SU-DHL-6 (cell line): Measurements from ENCODE around the gene SETDB2.

Source experiments
- H2AFZ ChIP-seq: fragments of 200-600 bp; sonication (generic); 2 replicates; pipeline ENCODE4 v1.6.1; 2014; ENCODE audit warnings: low read depth, mild to moderate bottlenecking, moderate library complexity, mixed read lengths, antibody characterized with exemption, low read length; ENCODE audit not compliant: severe bottlenecking
- H3F3A ChIP-seq: fragments of 200-600 bp; shearing (Covaris generic); 2 replicates; pipeline ENCODE4 v1.6.0; 2016; ENCODE audit warnings: antibody characterized with exemption, mild to moderate bottlenecking; ENCODE audit not compliant: insufficient read depth
- H3K27ac ChIP-seq: fragments of 200-600 bp; sonication (generic); 2 replicates; pipeline ENCODE4 v1.5.1; 2016; ENCODE audit warnings: low read depth, mild to moderate bottlenecking, low read length, moderate library complexity, mixed read lengths
- H3K27me3 ChIP-seq: fragments of 200-600 bp; sonication (generic), shearing (Covaris generic); 2 replicates; pipeline ENCODE4 v1.6.0; 2014; ENCODE audit warnings: mild to moderate bottlenecking, low read length
- H3K36me3 ChIP-seq: fragments of 200-600 bp; sonication (generic); 2 replicates; pipeline ENCODE4 v1.6.1; 2014; ENCODE audit warnings: mild to moderate bottlenecking, low read length, mixed read lengths
- H3K4me2 ChIP-seq: fragments of 300-600, 200-600 bp; shearing (Covaris generic), sonication (generic); 2 replicates; pipeline ENCODE4 v1.6.0; 2014; ENCODE audit warnings: low read length, low read depth, mild to moderate bottlenecking; ENCODE audit not compliant: poor library complexity, severe bottlenecking
- H3K4me3 ChIP-seq: fragments of 200-600 bp; sonication (generic); 2 replicates; pipeline ENCODE4 v1.5.1; 2014; ENCODE audit warnings: antibody characterized with exemption, low read length, mild to moderate bottlenecking, mixed read lengths; ENCODE audit not compliant: insufficient read depth, poor library complexity, severe bottlenecking
- H3K79me2 ChIP-seq: fragments of 200-600 bp; sonication (generic); 2 replicates; pipeline ENCODE4 v1.6.1; 2014; ENCODE audit warnings: mild to moderate bottlenecking, low read length, moderate library complexity; ENCODE audit not compliant: insufficient read depth
- H3K9ac ChIP-seq: fragments of 200-600 bp; sonication (generic); 2 replicates; pipeline ENCODE4 v1.7.0; 2014; ENCODE audit warnings: mild to moderate bottlenecking, low read length
- H3K9me2 ChIP-seq: fragments of 200-600 bp; sonication (generic); replicated peaks from 2 replicates; pipeline ENCODE4 v1.6.1; 2014; ENCODE audit warnings: low read length; ENCODE audit not compliant: insufficient read depth
- H3K9me3 ChIP-seq: fragments of 200-600 bp; sonication (generic); 2 replicates; pipeline ENCODE4 v1.6.1; 2014; ENCODE audit warnings: low read length, mixed read lengths; ENCODE audit not compliant: insufficient read depth
- H4K20me1 ChIP-seq: fragments of 200-600 bp; sonication (generic); 2 replicates; pipeline ENCODE4 v1.6.1; 2014; ENCODE audit warnings: low read depth, mild to moderate bottlenecking, antibody characterized with exemption, low read length, moderate library complexity, mixed read lengths
- EZH2phosphoT487 ChIP-seq: fragments of 200-600 bp; sonication (generic), shearing (Covaris generic); conservative IDR thresholded peaks from 2 replicates; pipeline ENCODE4 v1.6.1; 2018; ENCODE audit warnings: mild to moderate bottlenecking, antibody characterized with exemption, low read length, moderate library complexity, mixed read lengths
- TF ChIP-seq, protein P1 (sequence below): fragments of 200-600 bp; sonication (generic); IDR thresholded peaks from one replicate; pipeline ENCODE4 v1.5.1; 2017; ENCODE audit warnings: antibody characterized with exemption, mild to moderate bottlenecking, low read length, moderate library complexity; ENCODE audit not compliant: insufficient read depth, poor library complexity, severe bottlenecking

Gene SETDB2

DNA sequence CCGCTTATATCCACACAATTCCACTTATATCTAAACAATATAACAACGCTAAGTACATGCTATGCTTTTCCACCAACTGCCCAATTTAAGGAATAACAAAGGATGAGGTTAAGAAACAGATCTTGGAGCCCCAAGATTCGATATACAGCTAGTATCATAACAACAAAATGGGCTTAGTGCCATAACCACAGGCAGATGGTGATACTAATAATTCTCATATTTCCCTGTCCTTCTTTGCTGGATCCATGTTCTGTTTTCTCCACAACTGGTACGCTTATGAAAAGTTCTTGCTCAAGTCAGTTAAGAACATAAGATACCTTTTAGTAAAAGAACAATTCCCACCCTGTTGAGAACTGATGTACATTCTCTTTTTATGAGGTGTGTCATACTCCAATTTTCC lies 34.1 kb upstream of the SETDB2 start:
- Histone ChIP-seq H4K20me1 (no peaks in the 10 kb centered on the region), H3K9me2 (no peaks in the 10 kb centered on the region), H3K27me3 (no peaks in the 10 kb centered on the region), H3K36me3 (no peaks in the 10 kb centered on the region), H3K9ac (no peak overlapping the region), H3K27ac (no peak overlapping the region), H3K9me3 (no peaks in the 10 kb centered on the region), H3K79me2 (no peaks in the 10 kb centered on the region), H3K4me3 (no peak overlapping the region), H2AFZ (no peak overlapping the region), H3F3A (no peaks in the 10 kb centered on the region), H3K4me2 (no peak overlapping the region)
- TF ChIP-seq EZH2phosphoT487, result no peak
- TF ChIP-seq, protein P1, sequence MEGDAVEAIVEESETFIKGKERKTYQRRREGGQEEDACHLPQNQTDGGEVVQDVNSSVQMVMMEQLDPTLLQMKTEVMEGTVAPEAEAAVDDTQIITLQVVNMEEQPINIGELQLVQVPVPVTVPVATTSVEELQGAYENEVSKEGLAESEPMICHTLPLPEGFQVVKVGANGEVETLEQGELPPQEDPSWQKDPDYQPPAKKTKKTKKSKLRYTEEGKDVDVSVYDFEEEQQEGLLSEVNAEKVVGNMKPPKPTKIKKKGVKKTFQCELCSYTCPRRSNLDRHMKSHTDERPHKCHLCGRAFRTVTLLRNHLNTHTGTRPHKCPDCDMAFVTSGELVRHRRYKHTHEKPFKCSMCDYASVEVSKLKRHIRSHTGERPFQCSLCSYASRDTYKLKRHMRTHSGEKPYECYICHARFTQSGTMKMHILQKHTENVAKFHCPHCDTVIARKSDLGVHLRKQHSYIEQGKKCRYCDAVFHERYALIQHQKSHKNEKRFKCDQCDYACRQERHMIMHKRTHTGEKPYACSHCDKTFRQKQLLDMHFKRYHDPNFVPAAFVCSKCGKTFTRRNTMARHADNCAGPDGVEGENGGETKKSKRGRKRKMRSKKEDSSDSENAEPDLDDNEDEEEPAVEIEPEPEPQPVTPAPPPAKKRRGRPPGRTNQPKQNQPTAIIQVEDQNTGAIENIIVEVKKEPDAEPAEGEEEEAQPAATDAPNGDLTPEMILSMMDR, result no peak

- Histone ChIP-seq H3K4me3 (no peak overlapping the region), H3K27me3 (no peaks in the 10 kb centered on the region), H3K9me3 (no peaks in the 10 kb centered on the region), H3K27ac (no peak overlapping the region), H3K4me2 (no peak overlapping the region), H4K20me1 (no peaks in the 10 kb centered on the region), H3K79me2 (no peaks in the 10 kb centered on the region), H3K9me2 (no peaks in the 10 kb centered on the region), H3F3A (no peaks in the 10 kb centered on the region), H2AFZ (no peak overlapping the region), H3K36me3 (no peaks in the 10 kb centered on the region), H3K9ac (no peak overlapping the region)
- TF ChIP-seq, protein P1, result no peak
- no peak for TF ChIP-seq EZH2phosphoT487
Observed at GRCh38 chr13:49410477-49410876, 33.6 kb upstream of the SETDB2 start.

DNA sequence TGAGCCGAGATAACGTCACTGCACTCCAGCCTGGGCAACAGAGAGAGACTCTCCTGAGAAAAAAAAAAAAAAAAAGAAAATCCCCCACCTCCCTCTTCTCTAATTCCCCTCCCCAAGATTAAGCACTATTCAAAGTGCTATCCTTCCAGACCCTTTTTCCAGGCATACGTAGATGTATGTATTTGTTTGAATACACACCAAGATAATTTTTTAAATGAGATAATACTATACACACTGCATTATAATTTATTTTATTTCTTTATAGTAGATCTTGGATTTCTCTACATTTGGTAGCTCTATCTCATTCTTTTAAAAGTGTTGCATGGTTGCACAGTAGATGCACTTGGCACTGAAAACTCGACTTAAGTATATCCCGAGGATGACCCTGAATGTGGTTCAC lies 32.7 kb upstream of the SETDB2 start:
- Histone ChIP-seq H3K4me3 (no peak overlapping the region), H3K9ac (no peak overlapping the region), H3K36me3 (no peaks in the 10 kb centered on the region), H3K9me3 (no peaks in the 10 kb centered on the region), H3K9me2 (no peaks in the 10 kb centered on the region), H2AFZ (no peak overlapping the region), H4K20me1 (no peaks in the 10 kb centered on the region), H3K4me2 (no peak overlapping the region), H3K27ac (no peak overlapping the region), H3K79me2 (no peaks in the 10 kb centered on the region), H3F3A (no peaks in the 10 kb centered on the region), H3K27me3 (no peaks in the 10 kb centered on the region)
- TF ChIP-seq EZH2phosphoT487, result no peak
- TF ChIP-seq, protein P1, result no peak
